ENCODE results near the gene BMP6.

BMP6 gene

DNA sequence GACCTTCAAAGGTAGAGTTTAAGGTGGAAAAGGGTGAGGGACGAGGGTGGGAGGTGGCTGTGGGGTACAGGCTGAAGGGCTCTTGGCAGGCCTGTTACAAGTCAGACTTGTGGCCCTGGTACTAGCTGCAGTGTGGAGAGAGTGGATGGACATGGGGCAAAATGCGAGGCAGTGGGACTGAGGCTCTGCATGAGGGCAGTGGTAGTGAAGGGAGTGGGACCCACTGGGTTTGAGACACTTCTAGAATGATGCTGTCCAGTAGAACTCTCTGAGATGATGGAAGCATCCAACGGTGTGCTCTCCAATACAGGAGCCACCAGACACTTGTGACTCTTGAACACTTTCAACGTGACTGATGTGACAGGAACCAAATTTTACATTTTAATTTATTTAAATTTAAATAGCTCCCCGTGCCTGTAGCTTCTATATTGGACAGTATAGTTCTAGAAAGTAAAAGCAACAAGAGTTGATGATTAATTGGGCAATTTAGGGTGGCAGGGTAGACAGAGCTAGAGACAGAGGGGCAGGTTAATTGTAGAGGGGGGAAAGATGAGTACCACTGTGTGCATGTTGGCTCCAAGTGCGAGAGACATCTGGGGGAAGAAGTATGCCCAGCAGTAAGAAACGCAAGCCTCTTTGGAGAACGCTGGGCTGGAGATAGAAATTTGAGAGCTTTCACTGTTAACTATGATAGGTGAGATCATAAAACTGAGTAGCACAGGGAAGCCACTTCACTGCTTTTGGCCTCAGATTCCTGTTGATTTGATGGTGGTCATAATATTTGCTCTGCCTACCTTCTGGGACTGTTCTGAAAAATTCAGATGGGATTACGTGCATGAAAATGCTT lies 107.2 kb downstream of the BMP6 start:
- Histone ChIP-seq H3K4me3 (ENCODE audit: low read length) (no peak overlapping the region), H3K9ac (ENCODE audit: low read depth, low read length) (no peak overlapping the region), H3K36me3 (ENCODE audit: insufficient read depth, low read length) (no peaks in the 10 kb centered on the region), H3K27me3 (ENCODE audit: insufficient read depth, low read length) (no peaks in the 10 kb centered on the region), H3K4me1 (ENCODE audit: insufficient read depth, low read length) (no peaks in the 10 kb centered on the region), H3K27ac (ENCODE audit: low read depth, low read length) (no peak overlapping the region), H3K9me3 (ENCODE audit: insufficient read depth, low read depth, low read length) (no peaks in the 10 kb centered on the region)
- WGBS, result 95% methylated on average over 9 of the region's 9 CpGs

DNA sequence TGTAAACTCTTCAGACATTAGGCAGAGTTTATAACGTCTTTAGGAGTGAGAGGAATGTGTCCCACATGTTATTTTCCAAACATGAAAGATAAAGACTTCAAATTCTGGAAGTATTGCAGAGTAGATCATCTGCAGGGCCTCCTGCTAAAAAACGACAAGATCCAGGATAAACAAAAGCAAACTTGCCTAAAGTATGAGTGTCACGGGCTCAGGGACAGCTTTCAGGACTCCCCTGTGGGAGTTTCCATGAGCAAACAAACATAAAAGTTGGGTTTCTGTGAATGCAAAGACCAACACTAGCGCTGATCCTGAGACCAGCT lies 107.8 kb downstream of the BMP6 start:
- Histone ChIP-seq H3K27ac (ENCODE audit: low read depth, low read length) (no peak overlapping the region), H3K27me3 (ENCODE audit: insufficient read depth, low read length) (no peaks in the 10 kb centered on the region), H3K4me3 (ENCODE audit: low read length) (no peak overlapping the region), H3K36me3 (ENCODE audit: insufficient read depth, low read length) (no peaks in the 10 kb centered on the region), H3K9me3 (ENCODE audit: insufficient read depth, low read depth, low read length) (no peaks in the 10 kb centered on the region), H3K9ac (ENCODE audit: low read depth, low read length) (no peak overlapping the region), H3K4me1 (ENCODE audit: insufficient read depth, low read length) (no peaks in the 10 kb centered on the region)
- 73% methylated on average over 4 of the region's 4 CpGs for WGBS

- Histone ChIP-seq H3K9ac (ENCODE audit: low read depth, low read length) (no peak overlapping the region), H3K27me3 (ENCODE audit: insufficient read depth, low read length) (no peaks in the 10 kb centered on the region), H3K9me3 (ENCODE audit: insufficient read depth, low read depth, low read length) (no peaks in the 10 kb centered on the region), H3K27ac (ENCODE audit: low read depth, low read length) (no peak overlapping the region), H3K4me1 (ENCODE audit: insufficient read depth, low read length) (no peaks in the 10 kb centered on the region), H3K36me3 (ENCODE audit: insufficient read depth, low read length) (no peaks in the 10 kb centered on the region), H3K4me3 (ENCODE audit: low read length) (no peak overlapping the region)
- WGBS, result 97% methylated on average over 4 of the region's 4 CpGs
Observed at GRCh38 chr6:7836371-7837026, 110.6 kb downstream of the BMP6 start.

DNA sequence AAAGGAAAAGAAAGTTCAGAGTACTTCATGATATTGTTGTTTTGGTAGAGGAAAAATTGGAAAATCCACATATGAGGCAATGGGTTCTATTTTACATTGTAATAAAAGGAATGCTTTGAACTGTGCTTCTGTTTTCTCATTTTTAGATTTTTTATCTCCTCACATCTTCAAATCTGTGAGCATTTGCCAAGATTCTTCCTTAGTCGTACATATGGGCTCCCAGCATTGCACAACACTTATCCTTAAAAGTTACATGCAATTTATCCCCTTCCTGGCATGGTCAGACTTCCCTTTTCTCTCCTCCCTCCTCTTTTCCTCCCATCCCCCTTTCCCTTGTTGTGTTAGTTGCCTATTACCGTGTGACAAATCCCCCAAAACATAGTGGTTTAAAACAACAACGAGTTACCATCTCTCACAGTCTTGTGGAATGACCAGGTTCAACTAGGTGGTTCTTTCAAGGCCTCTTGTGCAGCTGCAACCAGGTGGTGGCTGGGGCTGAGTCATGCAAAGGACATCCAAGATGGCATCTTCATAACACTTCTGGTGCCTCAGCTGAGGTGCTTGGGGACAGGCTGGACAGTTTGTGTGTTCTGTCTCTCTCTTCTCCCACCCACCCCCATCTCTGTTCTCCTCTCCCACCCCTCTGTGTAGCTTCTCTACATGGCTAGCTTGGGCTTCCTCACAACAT lies 116.0 kb downstream of the BMP6 start:
- Histone ChIP-seq H3K36me3 (ENCODE audit: insufficient read depth, low read length) (no peaks in the 10 kb centered on the region), H3K4me1 (ENCODE audit: insufficient read depth, low read length) (no peaks in the 10 kb centered on the region), H3K4me3 (ENCODE audit: low read length) (no peak overlapping the region), H3K27me3 (ENCODE audit: insufficient read depth, low read length) (no peaks in the 10 kb centered on the region), H3K27ac (ENCODE audit: low read depth, low read length) (no peak overlapping the region), H3K9me3 (ENCODE audit: insufficient read depth, low read depth, low read length) (no peaks in the 10 kb centered on the region), H3K9ac (ENCODE audit: low read depth, low read length) (no peak overlapping the region)
- 92% methylated on average over 3 of the region's 3 CpGs for WGBS

DNA sequence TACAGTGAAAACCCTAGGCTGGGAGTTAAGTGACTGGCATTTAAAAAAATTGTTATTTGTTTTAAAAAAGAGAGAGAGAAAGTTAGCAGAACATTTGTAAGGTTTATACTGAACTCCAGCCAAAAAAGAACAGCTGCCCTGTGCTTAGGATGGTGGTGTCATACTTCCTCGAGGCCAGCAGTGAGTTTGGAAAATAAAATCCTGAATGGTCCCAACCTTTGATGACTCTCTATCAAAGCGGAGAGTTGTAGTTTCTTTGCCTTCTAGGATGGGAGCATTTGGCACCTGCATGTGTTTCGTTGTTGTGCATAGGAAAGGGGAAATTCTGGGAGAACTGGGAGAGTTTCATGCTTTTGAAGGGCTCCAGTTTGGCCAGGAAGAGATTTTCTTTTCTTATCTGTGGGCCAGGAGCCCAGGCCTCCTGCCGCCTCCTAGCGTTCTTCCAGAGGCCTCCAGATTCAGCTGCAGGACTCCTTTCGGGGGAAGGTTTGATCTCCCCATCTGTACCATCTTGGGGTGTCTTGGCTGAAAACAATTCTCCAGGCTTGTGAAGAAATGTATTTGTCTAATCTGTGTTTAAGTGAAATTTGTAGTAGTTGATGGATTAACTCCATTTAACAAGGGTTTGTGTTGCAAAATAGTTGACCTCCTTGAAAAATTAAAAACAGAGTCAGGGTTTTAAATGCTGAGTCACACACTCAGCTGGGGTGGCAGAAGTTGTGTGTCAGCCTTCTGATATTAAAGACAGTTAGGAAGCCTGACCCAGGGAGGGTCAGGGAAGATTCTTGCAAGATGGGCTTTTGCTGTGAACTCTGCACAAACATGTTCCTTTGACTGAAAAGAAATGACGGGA lies 121.3 kb downstream of the BMP6 start:
- Histone ChIP-seq H3K4me1 (ENCODE audit: insufficient read depth, low read length) (no peaks in the 10 kb centered on the region), H3K27me3 (ENCODE audit: insufficient read depth, low read length) (no peaks in the 10 kb centered on the region), H3K9ac (ENCODE audit: low read depth, low read length) (no peak overlapping the region), H3K36me3 (ENCODE audit: insufficient read depth, low read length) (no peaks in the 10 kb centered on the region), H3K4me3 (ENCODE audit: low read length) (no peak overlapping the region), H3K9me3 (ENCODE audit: insufficient read depth, low read depth, low read length) (peaks cover 14% of the 10 kb centered on the region), H3K27ac (ENCODE audit: low read depth, low read length) (no peak overlapping the region)
- WGBS, result 78% methylated on average over 7 of the region's 7 CpGs

DNA sequence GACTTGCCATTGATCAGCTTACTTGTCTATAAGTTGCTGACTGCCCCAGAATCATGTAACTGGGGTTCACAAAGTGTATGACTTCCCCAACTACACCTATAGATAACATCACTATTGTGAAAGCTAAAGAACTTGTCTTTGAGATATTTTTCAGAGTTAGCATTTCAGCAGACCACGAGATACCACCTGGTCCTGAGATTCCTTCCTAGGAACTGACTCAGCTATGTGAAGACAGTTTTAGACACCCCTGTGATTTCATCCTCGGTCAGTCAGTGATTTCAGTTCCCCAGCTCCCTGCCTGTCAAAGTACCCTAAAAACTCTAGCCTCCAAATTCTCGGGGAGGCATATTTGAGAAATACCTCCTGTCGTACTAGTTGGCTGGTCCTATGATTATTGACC lies 122.3 kb downstream of the BMP6 start:
- H3K27ac ChIP-seq (ENCODE audit: low read depth, low read length), result no peak overlapping the region
- H3K4me1 ChIP-seq (ENCODE audit: insufficient read depth, low read length), result no peaks in the 10 kb centered on the region
- 97% methylated on average over 4 of the region's 4 CpGs for WGBS
- H3K4me3 ChIP-seq (ENCODE audit: low read length), result no peak overlapping the region
- no peaks in the 10 kb centered on the region for H3K27me3 ChIP-seq (ENCODE audit: insufficient read depth, low read length)
- H3K9ac ChIP-seq (ENCODE audit: low read depth, low read length), result no peak overlapping the region
- H3K9me3 ChIP-seq (ENCODE audit: insufficient read depth, low read depth, low read length), result peaks cover 19% of the 10 kb centered on the region
- H3K36me3 ChIP-seq (ENCODE audit: insufficient read depth, low read length), result no peaks in the 10 kb centered on the region

DNA sequence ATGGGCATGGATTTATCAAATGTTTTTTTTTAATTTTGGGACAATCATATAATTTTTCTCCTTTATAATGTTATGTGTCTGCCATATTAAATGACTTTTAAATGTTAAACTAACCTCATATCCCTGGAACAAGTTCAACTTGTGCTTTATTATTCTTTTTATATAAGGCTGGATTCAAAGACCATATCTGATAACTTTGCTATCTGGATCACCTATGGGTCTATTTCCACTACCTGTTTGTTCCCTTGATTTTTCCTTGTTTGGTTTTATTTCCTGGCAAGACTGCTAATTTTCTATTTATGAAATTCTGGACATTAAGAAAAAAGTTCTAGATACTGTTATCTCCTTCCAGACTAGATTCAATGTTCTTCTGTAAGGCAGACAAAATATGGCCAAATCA lies 125.9 kb downstream of the BMP6 start:
- no peak overlapping the region for H3K9ac ChIP-seq (ENCODE audit: low read depth, low read length)
- no peak overlapping the region for H3K4me3 ChIP-seq (ENCODE audit: low read length)
- H3K9me3 ChIP-seq (ENCODE audit: insufficient read depth, low read depth, low read length), result peaks cover 19% of the 10 kb centered on the region
- H3K4me1 ChIP-seq (ENCODE audit: insufficient read depth, low read length), result no peaks in the 10 kb centered on the region
- H3K36me3 ChIP-seq (ENCODE audit: insufficient read depth, low read length), result no peaks in the 10 kb centered on the region
- H3K27ac ChIP-seq (ENCODE audit: low read depth, low read length), result no peak overlapping the region
- no peaks in the 10 kb centered on the region for H3K27me3 ChIP-seq (ENCODE audit: insufficient read depth, low read length)

- Histone ChIP-seq H3K9ac (ENCODE audit: low read depth, low read length) (no peak overlapping the region), H3K9me3 (ENCODE audit: insufficient read depth, low read depth, low read length) (no peaks in the 10 kb centered on the region), H3K4me1 (ENCODE audit: insufficient read depth, low read length) (no peaks in the 10 kb centered on the region), H3K4me3 (ENCODE audit: low read length) (no peak overlapping the region), H3K27ac (ENCODE audit: low read depth, low read length) (no peak overlapping the region), H3K27me3 (ENCODE audit: insufficient read depth, low read length) (no peaks in the 10 kb centered on the region), H3K36me3 (ENCODE audit: insufficient read depth, low read length) (no peaks in the 10 kb centered on the region)
- WGBS, result 57% methylated on average over 6 of the region's 6 CpGs
Observed at GRCh38 chr6:7859591-7859990, 133.7 kb downstream of the BMP6 start.

- Histone ChIP-seq H3K4me1 (ENCODE audit: insufficient read depth, low read length) (no peaks in the 10 kb centered on the region), H3K4me3 (ENCODE audit: low read length) (no peak overlapping the region), H3K9me3 (ENCODE audit: insufficient read depth, low read depth, low read length) (no peaks in the 10 kb centered on the region), H3K9ac (ENCODE audit: low read depth, low read length) (no peak overlapping the region), H3K27ac (ENCODE audit: low read depth, low read length) (no peak overlapping the region), H3K27me3 (ENCODE audit: insufficient read depth, low read length) (no peaks in the 10 kb centered on the region), H3K36me3 (ENCODE audit: insufficient read depth, low read length) (no peaks in the 10 kb centered on the region)
- 90% methylated on average over 6 of the region's 6 CpGs for WGBS
Observed at GRCh38 chr6:7865781-7866180, 139.9 kb downstream of the BMP6 start.

DNA sequence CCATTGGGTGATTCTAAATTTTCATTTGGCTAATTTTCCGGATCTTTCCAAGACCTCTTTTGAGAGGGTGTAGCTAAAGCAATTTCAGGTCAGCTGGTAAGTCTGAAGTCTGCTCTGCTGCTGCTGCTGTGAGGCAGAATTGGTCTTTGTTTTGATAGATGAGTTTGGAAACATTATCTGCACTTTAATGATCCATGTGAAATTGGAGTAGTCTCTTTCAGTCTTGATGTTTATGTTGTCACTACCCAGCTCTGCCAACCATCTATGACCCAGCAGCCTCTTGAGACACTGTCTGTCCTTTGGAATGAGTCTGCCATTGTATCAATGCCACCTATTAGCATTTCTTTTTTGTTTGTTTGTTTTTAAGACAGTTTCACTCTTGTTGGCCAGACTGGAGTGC lies 140.6 kb downstream of the BMP6 start:
- Histone ChIP-seq H3K9me3 (ENCODE audit: insufficient read depth, low read depth, low read length) (no peaks in the 10 kb centered on the region), H3K4me1 (ENCODE audit: insufficient read depth, low read length) (no peaks in the 10 kb centered on the region), H3K27me3 (ENCODE audit: insufficient read depth, low read length) (no peaks in the 10 kb centered on the region), H3K4me3 (ENCODE audit: low read length) (no peak overlapping the region), H3K27ac (ENCODE audit: low read depth, low read length) (no peak overlapping the region), H3K9ac (ENCODE audit: low read depth, low read length) (no peak overlapping the region), H3K36me3 (ENCODE audit: insufficient read depth, low read length) (no peaks in the 10 kb centered on the region)
- WGBS, result 96% methylated on average over 1 of the region's 1 CpG

DNA sequence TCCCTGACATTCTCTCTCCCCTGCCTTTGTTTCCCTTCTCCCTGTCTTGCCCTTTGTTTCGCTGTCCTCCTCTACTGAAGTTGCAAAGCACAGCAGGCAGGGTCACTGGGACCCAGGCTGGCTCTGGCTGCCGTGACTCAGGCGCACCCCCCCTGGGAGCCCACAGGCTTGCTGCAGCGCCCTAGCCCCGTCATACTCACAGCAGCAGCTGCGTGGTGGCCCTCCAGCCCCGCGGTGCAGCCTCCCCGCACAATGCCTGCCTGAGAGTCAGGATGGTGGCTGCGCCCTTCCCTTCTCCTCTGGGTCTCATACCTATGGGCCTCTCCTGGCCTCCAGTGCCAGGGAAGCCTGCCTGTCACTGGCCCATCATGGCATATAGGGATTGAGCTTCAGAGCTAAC lies 143.0 kb downstream of the BMP6 start:
- WGBS, result 86% methylated on average over 10 of the region's 10 CpGs
- H3K9ac ChIP-seq (ENCODE audit: low read depth, low read length), result no peak overlapping the region
- no peak overlapping the region for H3K27ac ChIP-seq (ENCODE audit: low read depth, low read length)
- H3K4me3 ChIP-seq (ENCODE audit: low read length), result no peak overlapping the region
- H3K4me1 ChIP-seq (ENCODE audit: insufficient read depth, low read length), result no peaks in the 10 kb centered on the region
- H3K9me3 ChIP-seq (ENCODE audit: insufficient read depth, low read depth, low read length), result peaks cover 10% of the 10 kb centered on the region; the same call in 1 of the 2 replicates
- no peaks in the 10 kb centered on the region for H3K36me3 ChIP-seq (ENCODE audit: insufficient read depth, low read length)
- H3K27me3 ChIP-seq (ENCODE audit: insufficient read depth, low read length), result no peaks in the 10 kb centered on the region

All from HUES64 (cell line).